NT2/D1 (cell line): ENCODE results near the gene PALLD.

Experiments used
- DNase-seq: peaks from one replicate; pipeline ENCODE4 v3.0.0-alpha.2; 2011; ENCODE audit warnings: low read depth, low spot score
- H3K27me3 ChIP-seq: 2 replicates; pipeline ENCODE4 v1.6.0; 2011; ENCODE audit warnings: mild to moderate bottlenecking; ENCODE audit not compliant: insufficient read length, insufficient read depth
- H3K36me3 ChIP-seq: 2 replicates; pipeline ENCODE4 v1.6.1; 2011; ENCODE audit warnings: mild to moderate bottlenecking, low read length, mixed read lengths; ENCODE audit not compliant: insufficient read depth, insufficient read length
- H3K4me1 ChIP-seq: 2 replicates; pipeline ENCODE4 v1.5.1; 2011; ENCODE audit not compliant: insufficient read depth, insufficient read length
- H3K4me3 ChIP-seq: 2 replicates; pipeline ENCODE4 v1.5.1; 2011; ENCODE audit warnings: low read depth; ENCODE audit not compliant: insufficient read length
- H3K9ac ChIP-seq: 2 replicates; pipeline ENCODE4 v1.6.0; 2011; ENCODE audit warnings: low read depth; ENCODE audit not compliant: insufficient read length
- H3K9me3 ChIP-seq: 2 replicates; pipeline ENCODE4 v1.5.1; 2011; ENCODE audit warnings: mild to moderate bottlenecking, low read length; ENCODE audit not compliant: insufficient read depth
- ZNF274 ChIP-seq: IDR thresholded peaks from 2 replicates; pipeline ENCODE4 v1.6.1; 2011; ENCODE audit warnings: mild to moderate bottlenecking, low read depth, low read length

PALLD gene

DNA sequence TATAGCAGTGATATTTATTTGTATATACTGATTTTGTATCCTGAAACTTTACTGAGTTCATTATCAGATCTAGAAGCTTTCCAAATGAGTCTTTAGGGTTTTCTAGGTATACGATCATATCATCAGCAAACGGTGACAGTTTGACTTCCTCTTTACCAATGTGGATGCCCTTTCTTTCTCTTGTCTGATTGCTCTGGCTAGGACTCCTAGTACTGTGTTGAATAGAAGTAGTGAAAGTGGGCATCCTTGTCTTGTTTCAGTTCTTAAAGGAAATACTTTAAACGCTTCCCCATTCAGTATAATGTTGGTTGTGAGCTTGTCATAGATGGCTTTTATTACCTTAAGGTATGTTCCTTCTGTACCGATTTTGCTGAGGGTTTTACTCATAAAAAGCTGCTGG lies 475.7 kb downstream of the PALLD start:
- Histone ChIP-seq H3K36me3 (peaks cover 6% of the 10 kb centered on the region), H3K9ac (no peak overlapping the region), H3K4me3 (no peak overlapping the region), H3K27me3 (no peaks in the 10 kb centered on the region), H3K4me1 (no peaks in the 10 kb centered on the region), H3K9me3 (0 out of 2 replicates have a peak, but pooled peaks cover 5% of the 10 kb centered on the region)
- TF ChIP-seq ZNF274, result no peak
- no peak for DNase-seq
